ENCODE measurements around the gene VAC14.

VAC14 gene

GRCh38 chr16:70786020-70786755 lies 14.8 kb downstream of the VAC14 start:
- no peak for DNase-seq (ENCODE audit: low read depth in 2 of 2)

- DNase-seq (ENCODE audit: low read depth in 2 of 2) = no peak
Measured at GRCh38 chr16:70784692-70785555, 16.0 kb downstream of the VAC14 start.

DNA sequence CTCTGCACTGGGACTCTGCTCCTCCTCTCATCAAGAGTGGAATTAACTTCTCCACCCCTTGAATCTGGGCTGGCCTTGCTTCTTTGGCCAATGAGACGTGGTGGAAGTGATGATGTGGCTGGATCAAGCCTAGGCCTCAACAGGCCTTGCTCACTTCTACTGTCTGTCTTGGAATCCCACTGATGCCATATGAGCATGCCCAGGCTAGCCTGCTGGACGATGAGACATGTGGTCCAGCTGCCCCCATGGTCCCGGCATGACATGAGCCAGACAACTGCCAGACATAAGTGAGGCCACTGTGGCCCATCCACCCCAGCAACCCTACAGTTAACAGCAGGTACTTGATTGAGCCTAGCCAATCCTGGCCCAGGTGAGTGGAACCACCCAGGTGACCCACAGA lies 18.7 kb downstream of the VAC14 start:
- DNase-seq (ENCODE audit: low read depth in 2 of 2) = no peak

- DNase-seq (ENCODE audit: low read depth in 2 of 2) = no peak
Measured at GRCh38 chr16:70781800-70782199, 19.2 kb downstream of the VAC14 start.

- no peak for DNase-seq (ENCODE audit: low read depth in 2 of 2)
Measured at GRCh38 chr16:70780546-70780945, 20.4 kb downstream of the VAC14 start.

DNA sequence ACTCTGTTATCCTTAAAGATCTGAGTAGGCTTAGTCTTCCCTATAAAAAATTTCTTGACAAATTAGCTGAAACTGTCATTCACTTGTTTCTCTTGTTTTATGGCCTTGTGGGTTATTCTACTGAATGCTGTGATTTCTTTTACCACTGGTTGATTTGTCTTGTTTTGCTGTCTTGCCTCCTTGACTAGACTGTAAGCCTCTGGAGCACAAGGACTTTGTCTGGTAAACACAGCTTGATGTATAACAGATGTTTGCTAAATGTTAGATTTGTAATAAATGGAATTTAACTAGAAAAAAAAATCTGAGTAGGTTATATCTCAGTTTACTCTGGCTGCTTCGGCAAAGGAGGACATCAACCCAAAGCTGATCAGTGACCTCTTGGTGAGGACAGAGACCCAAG lies 21.6 kb downstream of the VAC14 start:
- DNase-seq (ENCODE audit: low read depth in 2 of 2) = no peak

DNA sequence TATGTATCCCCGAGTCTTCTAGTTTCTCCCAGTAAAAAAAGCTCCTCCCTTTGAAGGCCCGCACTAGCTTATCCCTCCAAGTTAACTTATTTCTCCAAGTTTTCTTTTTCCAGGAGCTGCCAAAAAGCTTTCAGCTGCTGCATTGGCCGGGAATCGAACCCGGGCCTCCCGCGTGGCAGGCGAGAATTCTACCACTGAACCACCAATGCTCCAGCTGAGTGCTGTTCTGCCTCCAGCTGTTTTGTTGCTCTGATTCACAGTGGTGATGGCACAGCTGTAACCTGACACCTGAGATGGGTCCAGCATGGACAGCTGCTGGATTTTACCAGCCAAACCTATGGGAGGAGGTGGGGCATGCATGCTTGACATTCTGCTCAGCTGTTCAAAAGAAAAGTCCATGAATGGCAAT lies 22.1 kb downstream of the VAC14 start:
- no peak for DNase-seq (ENCODE audit: low read depth in 2 of 2)

DNA sequence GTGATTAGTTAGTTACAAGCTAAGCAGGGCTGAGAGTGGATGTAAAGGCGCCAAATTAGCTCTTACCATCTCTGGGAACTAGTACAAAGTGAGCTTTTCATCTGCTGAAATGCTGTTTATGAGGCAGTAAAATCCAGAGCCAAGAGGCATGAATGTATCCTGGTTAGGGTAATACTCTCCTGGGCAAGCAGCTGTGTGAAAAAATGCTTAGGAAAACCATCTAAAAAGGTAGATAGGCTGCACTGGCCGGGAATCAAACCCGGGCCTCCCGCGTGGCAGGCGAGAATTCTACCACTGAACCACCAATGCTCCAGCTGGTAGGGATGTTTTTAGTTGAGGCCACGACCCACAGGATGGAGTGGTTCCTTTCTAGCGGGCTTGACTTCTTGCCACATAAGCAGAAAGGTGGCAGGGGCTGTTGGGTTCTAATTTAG lies 23.0 kb downstream of the VAC14 start:
- no peak for DNase-seq (ENCODE audit: low read depth in 2 of 2)

- DNase-seq (ENCODE audit: low read depth in 2 of 2) = no peak
Measured at GRCh38 chr16:70777496-70777895, 23.5 kb downstream of the VAC14 start.

- DNase-seq (ENCODE audit: low read depth in 2 of 2) = no peak
Measured at GRCh38 chr16:70775399-70775798, 25.6 kb downstream of the VAC14 start.

GRCh38 chr16:70774261-70774660 lies 26.7 kb downstream of the VAC14 start:
- no peak for DNase-seq (ENCODE audit: low read depth in 2 of 2)

DNA sequence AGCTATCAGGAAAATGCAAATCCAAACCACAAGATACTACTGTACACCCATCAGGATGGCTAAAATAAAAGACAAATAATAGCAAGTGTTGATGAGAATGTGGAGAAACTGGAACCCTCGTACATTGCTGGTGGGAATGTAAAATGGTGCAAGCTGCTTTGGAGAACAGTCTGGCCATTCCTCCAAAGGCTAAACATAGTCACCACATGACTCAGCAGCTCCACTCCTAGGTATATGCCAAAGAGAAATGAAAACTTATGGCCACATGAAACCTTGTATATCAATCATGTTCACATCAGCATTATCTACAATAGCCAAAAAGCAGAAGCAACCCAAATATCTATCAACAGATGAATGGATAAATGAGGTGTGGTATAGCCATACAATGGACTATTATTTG lies 28.5 kb downstream of the VAC14 start:
- DNase-seq (ENCODE audit: low read depth in 2 of 2) = no peak

GRCh38 chr16:70770626-70771552 lies 30.1 kb downstream of the VAC14 start:
- peak; percentile 3 to 20 for DNase-seq (ENCODE audit: low read depth in 2 of 2)

DNA sequence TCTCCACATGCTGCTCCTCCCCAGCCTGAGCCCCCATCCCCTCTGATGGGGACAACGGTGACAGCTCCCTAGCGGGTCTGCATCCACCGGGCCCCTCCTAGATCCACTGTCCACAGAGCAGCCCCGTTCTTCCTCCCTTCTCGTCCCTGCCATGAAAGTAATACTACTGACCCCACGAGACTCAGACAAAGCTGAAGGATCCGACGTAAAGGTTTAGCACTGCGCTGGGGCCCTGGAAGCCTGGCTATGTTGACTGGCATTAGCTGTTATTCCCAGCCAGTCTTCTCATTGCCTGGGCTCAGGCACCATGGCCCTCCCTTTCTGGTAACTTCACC lies 30.7 kb downstream of the VAC14 start:
- DNase-seq (ENCODE audit: low read depth in 2 of 2) = no peak

GRCh38 chr16:70769761-70770160 lies 31.2 kb downstream of the VAC14 start:
- no peak for DNase-seq (ENCODE audit: low read depth in 2 of 2)

DNA sequence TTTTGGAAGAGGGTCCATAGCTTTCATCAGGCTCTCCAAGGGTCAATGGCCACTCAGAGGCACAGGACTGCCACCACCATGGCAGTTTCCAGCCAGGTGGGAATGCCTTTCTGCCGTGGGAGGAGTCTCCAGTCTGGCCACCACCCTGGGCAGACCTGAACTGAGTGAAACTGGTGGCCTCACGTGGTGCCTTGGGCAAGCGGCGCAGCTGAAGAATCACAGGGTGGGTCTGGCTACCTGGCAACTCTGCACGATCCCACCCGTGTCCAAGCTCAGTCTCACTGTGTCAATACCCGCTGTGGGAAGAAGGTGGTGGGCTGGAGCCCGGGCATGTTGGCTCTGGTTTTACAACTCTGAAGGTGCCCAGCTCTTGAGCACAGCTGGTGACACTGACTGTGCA lies 31.8 kb downstream of the VAC14 start:
- no peak for DNase-seq (ENCODE audit: low read depth in 2 of 2)

GRCh38 chr16:70768203-70768580 lies 32.8 kb downstream of the VAC14 start:
- DNase-seq (ENCODE audit: low read depth in 2 of 2) = no peak

DNA sequence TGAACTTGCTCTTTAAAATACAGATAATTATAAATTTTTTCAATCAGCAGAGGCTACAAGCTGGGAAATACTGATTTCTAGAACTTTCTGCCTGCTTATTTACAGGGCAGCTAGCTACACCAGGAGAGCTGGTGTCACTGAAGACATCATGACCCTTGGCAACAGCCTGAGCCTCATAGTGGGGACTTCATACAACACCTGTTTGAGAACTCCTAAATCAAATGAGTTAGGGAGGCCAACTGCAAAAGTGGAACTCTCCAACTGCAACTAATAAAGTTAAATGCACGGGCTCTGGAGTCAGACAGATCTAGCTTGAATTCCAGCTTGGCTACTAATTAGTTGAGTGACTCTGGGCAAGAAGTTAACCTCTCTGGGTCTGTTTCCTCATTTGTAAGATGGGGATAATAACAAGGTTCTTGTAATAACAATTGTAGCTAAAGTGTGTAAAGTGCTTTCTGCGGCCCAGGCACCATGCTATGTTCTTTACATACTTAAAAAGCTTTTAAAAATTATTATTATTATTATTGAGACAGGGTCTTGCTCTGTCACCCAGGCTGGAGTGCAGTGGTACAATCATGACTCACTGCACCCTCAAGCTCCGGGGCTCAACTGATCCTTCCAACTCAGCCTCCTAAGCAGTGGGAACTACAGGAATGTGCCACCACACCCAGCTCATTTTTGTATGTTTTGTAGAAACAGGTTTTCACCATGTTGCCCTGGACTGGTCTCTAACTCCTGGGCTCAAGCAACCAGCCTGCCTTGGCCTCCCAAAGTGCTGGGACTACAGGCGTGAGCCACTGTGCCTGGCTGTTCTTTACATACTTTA lies 33.4 kb downstream of the VAC14 start:
- DNase-seq (ENCODE audit: low read depth in 2 of 2) = no peak

DNA sequence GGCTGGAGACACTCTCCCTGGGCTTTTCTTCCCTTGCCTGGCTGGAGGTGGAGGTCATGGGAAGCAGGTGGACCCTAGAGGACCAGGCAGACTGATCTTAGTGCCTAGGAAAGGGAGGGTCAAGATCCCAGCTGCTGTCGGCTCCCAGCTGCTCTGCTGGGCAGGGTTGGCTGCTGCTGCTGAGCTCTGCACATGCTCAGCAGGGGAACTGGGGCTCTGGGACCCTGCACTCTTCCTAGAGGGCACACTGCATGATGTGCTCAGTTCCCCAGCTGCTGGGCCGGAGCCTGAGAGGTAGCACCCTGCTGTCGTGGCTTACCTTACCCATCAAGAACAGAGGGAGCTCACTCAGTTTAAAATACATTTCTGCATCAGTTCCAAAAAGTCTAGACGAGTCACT lies 34.3 kb downstream of the VAC14 start:
- DNase-seq (ENCODE audit: low read depth in 2 of 2) = no peak

- DNase-seq (ENCODE audit: low read depth in 2 of 2) = no peak
Measured at GRCh38 chr16:70766176-70766575, 34.8 kb downstream of the VAC14 start.

DNA sequence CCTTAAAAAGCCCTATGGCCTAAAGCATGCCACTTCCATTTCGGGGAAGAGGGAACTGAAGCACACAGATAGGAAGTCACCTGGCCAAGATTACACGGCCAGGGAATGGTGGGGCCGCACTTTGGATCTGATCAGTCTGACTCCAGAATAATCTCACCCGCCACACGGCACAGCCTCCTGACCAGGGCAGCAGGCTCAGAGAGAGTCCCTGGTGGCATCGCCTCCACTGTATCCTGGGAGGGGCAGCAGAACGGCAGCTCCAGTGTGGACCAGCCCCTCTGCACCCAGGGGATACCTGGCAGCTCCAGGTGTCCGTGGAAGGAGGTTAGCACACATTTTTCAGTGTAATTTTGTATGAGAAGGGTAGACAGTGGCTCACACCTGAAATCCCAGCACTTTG lies 35.5 kb downstream of the VAC14 start:
- no peak for DNase-seq (ENCODE audit: low read depth in 2 of 2)

Data from stimulated activated CD8-positive, alpha-beta memory T cell treated with anti-CD3 and anti-CD28 coated beads, Interleukin-7, amount 100 ng/mL, for 4 hours (primary cell).